ENCODE measurements around the gene SLC30A7.

- TF ChIP-seq CTCF (IDR thresholded peaks at IDR 0.05; ENCODE audit: low read depth, low read length) (no peak), EZH2phosphoT487 (IDR thresholded peaks at IDR 0.05; ENCODE audit: low read depth) (no peak)
These were observed 130.0 kb downstream of the SLC30A7 start, which contains the start of gene DPH5 for GRCh38 chr1:101025657-101026429.
